ENCODE results near the gene PUSL1. TPM values are rescaled to one million over a fixed set of nuclear protein-coding genes. Genes with fewer than 3 reads are reported as not detected.
"Not testable (repeated sequence)": the region's sequence is repeated elsewhere in the genome, so short reads cannot be mapped to it uniquely, and the experiment has no call there.

PUSL1 gene
- total RNA-seq, 1 experiment from 2014 or later: 40.3 TPM

GRCh38 chr1:1310109-1310385 is 1.6 kb downstream of the PUSL1 start:
- no peak for DNase-seq (ENCODE audit: low read depth)

GRCh38 chr1:1310476-1311053 is 2.2 kb downstream of the PUSL1 start:
- DNase-seq (ENCODE audit: low read depth): no peak

GRCh38 chr1:1311107-1312104 is 3.0 kb downstream of the PUSL1 start:
- no peak for DNase-seq (ENCODE audit: low read depth)

- no peak for DNase-seq (ENCODE audit: low read depth)
Observed at GRCh38 chr1:1312450-1313314, 4.3 kb downstream of the PUSL1 start.

GRCh38 chr1:1313500-1314236 is 5.3 kb downstream of the PUSL1 start:
- no peak for DNase-seq (ENCODE audit: low read depth)

- no peak for DNase-seq (ENCODE audit: low read depth)
Observed at GRCh38 chr1:1314237-1314586, 5.8 kb downstream of the PUSL1 start.

- no peak for DNase-seq (ENCODE audit: low read depth)
Observed at GRCh38 chr1:1314678-1315335, 6.4 kb downstream of the PUSL1 start.

GRCh38 chr1:1315435-1315954 is 7.1 kb downstream of the PUSL1 start:
- DNase-seq (ENCODE audit: low read depth): no peak

GRCh38 chr1:1316199-1316598 is 7.8 kb downstream of the PUSL1 start:
- not testable (repeated sequence) for DNase-seq (ENCODE audit: low read depth)

- no peak for DNase-seq (ENCODE audit: low read depth)
Observed at GRCh38 chr1:1317420-1317819, 9.0 kb downstream of the PUSL1 start.

- DNase-seq (ENCODE audit: low read depth): peak; percentile 98
Observed at GRCh38 chr1:1318131-1318652, 9.8 kb downstream of the PUSL1 start.

GRCh38 chr1:1318777-1319645 is 10.6 kb downstream of the PUSL1 start:
- DNase-seq (ENCODE audit: low read depth): no peak

GRCh38 chr1:1319646-1319941 is 11.2 kb downstream of the PUSL1 start:
- DNase-seq (ENCODE audit: low read depth): no peak

- no peak for DNase-seq (ENCODE audit: low read depth)
Observed at GRCh38 chr1:1320666-1321448, 12.5 kb downstream of the PUSL1 start.

- DNase-seq (ENCODE audit: low read depth): no peak
Observed at GRCh38 chr1:1321477-1321876, 13.1 kb downstream of the PUSL1 start.

GRCh38 chr1:1322418-1322817 is 14.0 kb downstream of the PUSL1 start:
- DNase-seq (ENCODE audit: low read depth): no peak

- DNase-seq (ENCODE audit: low read depth): no peak
Observed at GRCh38 chr1:1322952-1323351, 14.6 kb downstream of the PUSL1 start.

GRCh38 chr1:1324084-1324523 is 15.7 kb downstream of the PUSL1 start:
- DNase-seq (ENCODE audit: low read depth): no peak

Data from M059J (cell line).